NCI-H2107 treated with DMSO at 0.1 percent for 48 hours (cell line): ENCODE results near the gene ARF6.
"Not testable (repeated sequence)": the region's sequence is repeated elsewhere in the genome, so short reads cannot be mapped to it uniquely, and the experiment has no call there.

Experiments
- DNase-seq: peaks from one replicate; lab custom pipeline; 2025; ENCODE audit not compliant: unreplicated experiment; lab: John Stamatoyannopoulos, UW

ARF6 gene

GRCh38 chr14:49876563-49877127, 16.2 kb upstream of the ARF6 start:
- no peak for DNase-seq

- peak; percentile 59 for DNase-seq
These were observed 13.2 kb upstream of the ARF6 start for GRCh38 chr14:49879646-49880204.

- no peak for DNase-seq
These were observed 12.4 kb upstream of the ARF6 start for GRCh38 chr14:49880267-49881064.

GRCh38 chr14:49881350-49882001, 11.4 kb upstream of the ARF6 start:
- no peak for DNase-seq

- no peak for DNase-seq
These were observed 9.8 kb upstream of the ARF6 start for GRCh38 chr14:49882826-49883694.

GRCh38 chr14:49886523-49886922, 6.4 kb upstream of the ARF6 start:
- DNase-seq: no peak

- DNase-seq: no peak
These were observed 4.6 kb upstream of the ARF6 start for GRCh38 chr14:49888293-49888692.

GRCh38 chr14:49892301-49892635, 614 bp upstream of the ARF6 start:
- peak; percentile 83 for DNase-seq

- DNase-seq: no peak
These were observed 679 bp downstream of the ARF6 start for GRCh38 chr14:49893309-49894213.

GRCh38 chr14:49894214-49895107, 1.6 kb downstream of the ARF6 start:
- not testable (repeated sequence) for DNase-seq

GRCh38 chr14:49895480-49895879, 2.6 kb downstream of the ARF6 start:
- no peak for DNase-seq

- not testable (repeated sequence) for DNase-seq
These were observed 3.4 kb downstream of the ARF6 start for GRCh38 chr14:49896272-49896671.

GRCh38 chr14:49896966-49897365, 4.1 kb downstream of the ARF6 start:
- no peak for DNase-seq

- no peak for DNase-seq
These were observed 4.5 kb downstream of the ARF6 start for GRCh38 chr14:49897414-49897813.

GRCh38 chr14:49897965-49898364, 5.1 kb downstream of the ARF6 start:
- no peak for DNase-seq

- no peak for DNase-seq
These were observed 5.6 kb downstream of the ARF6 start for GRCh38 chr14:49898485-49898884.

GRCh38 chr14:49900973-49901372, 8.1 kb downstream of the ARF6 start:
- DNase-seq: no peak

GRCh38 chr14:49902679-49903246, 9.9 kb downstream of the ARF6 start:
- not testable (repeated sequence) for DNase-seq

GRCh38 chr14:49904270-49904669, 11.4 kb downstream of the ARF6 start:
- no peak for DNase-seq
